NCI-H2196 (cell line): ENCODE data around the gene KLF13.

Experiments used
- DNase-seq: peaks from one replicate; lab custom pipeline; 2025; ENCODE audit not compliant: unreplicated experiment; lab: John Stamatoyannopoulos, UW

Gene KLF13

DNA sequence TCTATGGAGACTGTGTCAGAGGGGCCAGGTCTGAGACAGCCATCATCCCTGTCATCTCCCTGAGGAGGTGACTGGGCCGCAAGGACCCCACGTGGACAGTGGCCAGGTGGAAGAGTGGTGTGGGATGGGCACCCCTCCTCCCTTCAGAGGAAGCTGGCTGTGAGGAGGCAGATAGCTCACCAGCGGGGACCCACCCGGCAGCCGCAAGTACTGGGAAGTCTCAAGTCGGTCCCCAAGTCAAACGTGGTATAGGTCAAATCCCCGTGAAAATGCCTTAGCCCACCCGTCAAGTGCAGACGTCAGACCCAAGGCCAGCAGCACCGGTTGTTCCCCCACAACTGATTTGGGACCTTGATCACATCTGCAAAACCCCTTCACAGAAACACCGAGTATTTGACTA, 12.3 kb upstream of the KLF13 start:
- no peak for DNase-seq

DNA sequence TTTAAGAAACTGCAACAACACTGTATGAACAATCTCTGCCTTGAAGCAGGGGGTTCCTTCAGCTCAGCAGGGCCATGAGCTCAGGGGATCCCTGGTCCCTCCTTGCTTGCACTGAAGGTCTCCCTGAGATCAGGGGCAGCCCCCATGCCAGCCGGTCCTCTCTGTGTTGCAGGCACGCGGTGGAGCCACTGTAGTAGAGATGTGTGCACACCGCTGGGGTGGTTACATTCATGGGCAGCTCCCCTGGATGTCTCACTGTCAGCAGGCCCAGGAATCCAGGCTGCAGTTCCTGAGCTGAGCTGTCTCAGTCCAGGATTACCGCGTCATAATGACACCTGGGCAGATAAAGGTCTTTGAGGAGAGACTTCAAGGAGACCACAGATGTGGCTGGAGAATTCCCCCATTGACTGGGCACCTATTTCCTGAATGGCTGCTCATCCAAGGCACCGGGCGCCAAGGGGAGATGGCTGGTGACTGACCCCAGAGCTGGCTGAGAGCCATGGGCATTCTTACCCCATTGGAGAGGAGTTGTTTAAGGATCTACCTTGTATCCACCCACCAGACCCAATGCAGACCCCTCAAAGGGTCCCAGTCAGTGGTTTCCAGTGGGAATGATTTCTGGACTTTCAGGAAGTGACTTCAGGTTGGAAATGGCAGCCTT, 10.4 kb upstream of the KLF13 start:
- DNase-seq, result no peak

GRCh38 chr15:31317017-31317416, 9.6 kb upstream of the KLF13 start:
- no peak for DNase-seq

GRCh38 chr15:31317421-31318327, 9.0 kb upstream of the KLF13 start:
- no peak for DNase-seq

- DNase-seq, result no peak
These were observed 8.2 kb upstream of the KLF13 start for GRCh38 chr15:31318429-31318828.

DNA sequence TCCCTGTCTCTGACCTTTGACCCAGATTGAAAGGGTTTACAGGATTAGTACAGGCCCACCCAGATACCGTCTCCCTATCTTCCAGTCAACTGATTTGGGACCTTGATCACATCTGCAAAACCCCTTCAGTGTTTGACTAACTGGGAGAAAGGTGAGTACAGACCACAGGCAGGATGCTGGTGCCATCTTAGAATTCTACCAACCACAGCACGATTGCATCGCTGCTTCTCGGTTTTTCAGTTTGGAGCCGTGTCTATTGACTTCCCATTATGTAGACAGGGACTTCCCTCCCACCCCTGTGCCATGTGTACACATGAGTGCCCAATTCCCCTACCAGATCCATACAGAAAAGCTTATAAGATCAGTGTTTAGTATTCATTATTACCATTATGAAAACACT, 6.6 kb upstream of the KLF13 start:
- no peak for DNase-seq

DNA sequence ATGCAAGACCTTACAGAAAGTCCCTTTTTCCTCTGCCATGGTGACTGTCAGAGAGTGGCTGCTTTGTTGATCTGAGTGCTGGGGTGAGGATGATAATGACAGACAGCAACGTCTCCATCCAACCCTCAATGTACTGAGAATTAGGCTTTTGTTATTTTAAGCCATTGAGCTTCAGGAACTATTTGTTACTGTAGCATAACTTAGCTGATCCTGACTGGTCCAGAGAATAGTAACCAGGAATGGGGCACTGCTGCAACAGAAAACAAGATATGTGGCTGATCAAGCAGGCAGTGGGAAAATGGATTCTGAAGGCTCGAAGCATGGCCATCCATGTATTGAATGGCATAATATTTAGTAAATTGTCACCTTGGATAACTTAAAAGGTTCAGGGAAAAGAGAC, 5.2 kb upstream of the KLF13 start:
- no peak for DNase-seq

GRCh38 chr15:31322504-31322903, 4.1 kb upstream of the KLF13 start:
- no peak for DNase-seq

DNA sequence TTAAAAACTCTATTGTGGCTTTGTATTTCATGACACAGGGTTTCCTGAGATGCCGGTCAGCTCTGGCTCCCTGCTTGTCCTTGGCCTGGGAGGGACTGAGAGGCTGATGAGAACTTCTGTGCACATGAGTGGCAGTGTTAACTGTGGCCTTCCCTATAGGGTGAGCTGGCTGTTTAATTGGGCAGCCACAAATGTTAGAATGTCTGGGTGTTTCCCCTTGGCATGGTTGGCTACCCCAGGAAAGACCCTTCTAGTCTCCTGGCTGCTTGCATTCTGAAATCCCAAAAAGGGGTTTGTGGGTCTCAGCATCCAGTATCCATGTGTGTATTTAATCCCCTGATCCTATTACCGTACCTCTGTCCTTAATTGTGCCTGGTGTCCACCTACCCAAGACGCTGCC, 3.0 kb upstream of the KLF13 start:
- DNase-seq, result no peak

GRCh38 chr15:31324186-31324585, 2.4 kb upstream of the KLF13 start:
- no peak for DNase-seq

GRCh38 chr15:31324806-31325594, 1.6 kb upstream of the KLF13 start:
- DNase-seq, result no peak

- no peak for DNase-seq
These were observed 960 bp upstream of the KLF13 start for GRCh38 chr15:31325595-31326155.

DNA sequence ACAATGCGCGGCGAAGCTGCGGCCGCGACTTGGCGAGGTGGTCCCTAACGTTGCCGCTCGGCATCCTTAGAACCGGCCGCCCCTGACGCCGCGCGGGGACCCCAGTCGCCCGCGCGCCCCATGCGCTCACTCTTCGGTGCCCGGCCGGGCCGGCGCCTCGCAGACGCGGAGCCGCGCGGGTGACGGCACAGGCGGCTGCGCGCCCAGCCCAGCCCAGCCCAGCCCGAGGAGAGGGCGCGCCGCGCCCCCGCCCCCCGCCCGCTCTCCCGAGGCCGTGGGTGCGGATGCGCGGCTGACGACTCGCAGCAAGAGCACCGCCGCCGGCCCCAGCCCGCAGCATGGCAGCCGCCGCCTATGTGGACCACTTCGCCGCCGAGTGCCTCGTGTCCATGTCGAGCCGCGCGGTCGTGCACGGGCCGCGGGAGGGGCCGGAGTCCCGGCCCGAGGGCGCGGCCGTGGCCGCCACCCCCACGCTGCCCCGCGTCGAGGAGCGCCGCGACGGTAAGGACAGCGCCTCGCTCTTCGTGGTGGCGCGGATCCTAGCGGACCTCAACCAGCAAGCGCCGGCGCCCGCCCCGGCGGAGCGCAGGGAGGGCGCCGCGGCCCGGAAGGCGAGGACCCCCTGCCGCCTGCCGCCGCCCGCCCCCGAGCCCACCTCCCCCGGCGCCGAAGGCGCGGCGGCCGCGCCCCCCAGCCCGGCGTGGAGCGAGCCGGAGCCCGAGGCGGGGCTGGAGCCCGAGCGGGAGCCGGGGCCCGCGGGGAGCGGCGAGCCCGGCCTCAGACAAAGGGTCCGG, 437 bp downstream of the KLF13 start:
- no peak for DNase-seq

GRCh38 chr15:31327669-31328427, 1.2 kb downstream of the KLF13 start:
- peak; percentile 64 for DNase-seq

- peak; percentile 44 for DNase-seq
These were observed 1.9 kb downstream of the KLF13 start for GRCh38 chr15:31328428-31328968.

- peak; percentile 16 for DNase-seq
These were observed 2.5 kb downstream of the KLF13 start for GRCh38 chr15:31328969-31329639.

DNA sequence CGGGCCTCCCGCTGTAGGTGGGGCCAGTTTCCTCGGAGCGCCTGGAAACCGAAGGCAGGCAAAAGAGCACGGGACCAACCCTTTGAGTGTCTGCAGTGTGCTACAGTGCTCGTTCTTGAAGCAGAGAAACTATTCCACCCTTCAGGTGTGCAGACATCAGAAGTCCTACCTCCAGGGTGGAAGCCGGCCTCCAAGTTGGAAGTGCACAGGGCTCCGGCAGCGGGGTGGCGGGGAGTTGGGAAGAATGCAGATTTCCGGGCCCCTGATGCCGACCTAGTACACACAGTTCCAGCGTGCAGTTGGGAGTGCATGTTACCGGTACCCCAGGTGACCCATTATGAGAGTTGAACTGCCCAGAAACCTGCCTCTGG, 3.0 kb downstream of the KLF13 start:
- DNase-seq, result no peak

- no peak for DNase-seq
These were observed 3.6 kb downstream of the KLF13 start for GRCh38 chr15:31330111-31330785.
